ENCODE measurements around the gene SULT2A1.
"Not testable (repeated sequence)": the region's sequence is repeated elsewhere in the genome, so short reads cannot be mapped to it uniquely, and the experiment has no call there.

SULT2A1 gene

GRCh38 chr19:47860602-47861297 is 25.4 kb downstream of the SULT2A1 start:
- no peak for DNase-seq (ENCODE audit: low spot score)

GRCh38 chr19:47859838-47860237 is 26.3 kb downstream of the SULT2A1 start:
- not testable (repeated sequence) for DNase-seq (ENCODE audit: low spot score)

- DNase-seq (ENCODE audit: low spot score): not testable (repeated sequence)
Observed at GRCh38 chr19:47858646-47859285, 27.3 kb downstream of the SULT2A1 start, which contains the start of gene TPRX2. Gene TPRX2 (plus strand): TSS chr19:47859235. CDS start chr19:47859247, 12 bp downstream.

GRCh38 chr19:47858231-47858630 is 27.9 kb downstream of the SULT2A1 start:
- DNase-seq (ENCODE audit: low spot score): not testable (repeated sequence)

- no peak for DNase-seq (ENCODE audit: low spot score)
Observed at GRCh38 chr19:47854459-47854858, 31.7 kb downstream of the SULT2A1 start.

- DNase-seq (ENCODE audit: low spot score): no peak
Observed at GRCh38 chr19:47853003-47853402, 33.1 kb downstream of the SULT2A1 start.

- no peak for DNase-seq (ENCODE audit: low spot score)
Observed at GRCh38 chr19:47848823-47849473, 37.2 kb downstream of the SULT2A1 start.

GRCh38 chr19:47848425-47848822 is 37.7 kb downstream of the SULT2A1 start:
- no peak for DNase-seq (ENCODE audit: low spot score)

GRCh38 chr19:47842941-47843340 is 43.2 kb downstream of the SULT2A1 start:
- DNase-seq (ENCODE audit: low spot score): no peak

GRCh38 chr19:47839913-47840312 is 46.2 kb downstream of the SULT2A1 start:
- DNase-seq (ENCODE audit: low spot score): no peak

- DNase-seq (ENCODE audit: low spot score): no peak
Observed at GRCh38 chr19:47839411-47839810, 46.7 kb downstream of the SULT2A1 start.

GRCh38 chr19:47836038-47836437 is 50.1 kb downstream of the SULT2A1 start:
- no peak for DNase-seq (ENCODE audit: low spot score)

- DNase-seq (ENCODE audit: low spot score): no peak
Observed at GRCh38 chr19:47832723-47833122, 53.4 kb downstream of the SULT2A1 start.

GRCh38 chr19:47826800-47827199 is 59.3 kb downstream of the SULT2A1 start:
- no peak for DNase-seq (ENCODE audit: low spot score)

- DNase-seq (ENCODE audit: low spot score): no peak
Observed at GRCh38 chr19:47824396-47824795, 61.7 kb downstream of the SULT2A1 start.

- DNase-seq (ENCODE audit: low spot score): no peak
Observed at GRCh38 chr19:47821460-47822020, 64.6 kb downstream of the SULT2A1 start, which contains the start of gene CRX. Gene CRX (plus strand): TSS chr19:47821937. CDS start chr19:47834444, 12,507 bp downstream.
